Epithelial cell of proximal tubule (primary cell): Measurements from ENCODE around the gene FSD1. TPM values are rescaled to one million over a fixed set of nuclear protein-coding genes. Genes with fewer than 3 reads are reported as not detected.

Source experiments
- DNase-seq: peaks from one replicate; pipeline ENCODE4 v3.0.0-alpha.2; 2011; ENCODE audit warnings: low read depth
- H3K4me3 ChIP-seq: 2 replicates; pipeline ENCODE4 v1.5.1; 2011; ENCODE audit warnings: low read depth, mild to moderate bottlenecking, low read length
- CTCF ChIP-seq: conservative IDR thresholded peaks from 2 replicates; pipeline ENCODE4 v1.5.1; 2012; ENCODE audit warnings: low read depth, mild to moderate bottlenecking, low read length
- total RNA-seq: library from RNA; depleted of rRNA; stranded (reverse); fragments of >200 nt; gene quantifications from 2 replicates; pipeline ENCODE4 v1.2.3, GENCODE V29; 2015

The FSD1 gene
- total RNA-seq, 1 donor from 2014 or later = 17.5 TPM

GRCh38 chr19:4277191-4277696 lies 27.2 kb upstream of the FSD1 start:
- no peak for DNase-seq
- TF ChIP-seq CTCF = no peak
- no peak overlapping the region for H3K4me3 ChIP-seq

- TF ChIP-seq CTCF = no peak
These were observed 26.4 kb upstream of the FSD1 start for GRCh38 chr19:4278010-4278409.

GRCh38 chr19:4278419-4279266 lies 25.8 kb upstream of the FSD1 start, which contains the start of gene SHD:
Gene SHD (plus strand): TSS chr19:4279266. CDS start chr19:4280064, 798 bp downstream.
- no peak for TF ChIP-seq CTCF
- DNase-seq = no peak
- H3K4me3 ChIP-seq = no peak within 1 kb of the TSS

More at GRCh38 chr19:4278010-4278409, 26.4 kb upstream of the FSD1 start:
- no peak overlapping the region for H3K4me3 ChIP-seq
- DNase-seq = no peak

- no peak for DNase-seq
- no peak overlapping the region for H3K4me3 ChIP-seq
- no peak for TF ChIP-seq CTCF
These were observed 25.2 kb upstream of the FSD1 start for GRCh38 chr19:4279267-4279529.

- DNase-seq = no peak
- H3K4me3 ChIP-seq = no peak overlapping the region
- TF ChIP-seq CTCF = no peak
These were observed 24.6 kb upstream of the FSD1 start for GRCh38 chr19:4279530-4280422.

GRCh38 chr19:4284176-4284958 lies 20.0 kb upstream of the FSD1 start:
- no peak overlapping the region for H3K4me3 ChIP-seq
- no peak for TF ChIP-seq CTCF
- no peak for DNase-seq
